K562 (cell line): ENCODE results near the gene KDM2A. TPM values are rescaled to one million over a fixed set of nuclear protein-coding genes. Genes with fewer than 3 reads are reported as not detected.
A peak's percentile ranks its signal among the peaks of the same experiment; 100 is the strongest.

Source experiments
- BRCA1 ChIP-seq, 2 experiments: fragments of 450-650 bp in 1 of 2; sonication (generic) in 1 of 2; formaldehyde crosslinking in 1 of 2; IDR thresholded peaks; 2 replicates each; pipeline versions ENCODE4 v1.5.0 to v1.6.1; 2017 to 2020; ENCODE audit warnings: mild to moderate bottlenecking in 1 of 2, missing genetic modification reagents in 1 of 2
- ELF2 ChIP-seq: fragments of 250-450 bp; sonication (Bioruptor Pico); IDR thresholded peaks from 2 replicates; pipeline ENCODE4 v1.5.0; 2021; ENCODE audit warnings: mild to moderate bottlenecking
- ETV1 ChIP-seq: fragments of 450-650 bp; conservative IDR thresholded peaks from 2 replicates; pipeline ENCODE4 v1.6.1; 2016; ENCODE audit warnings: missing genetic modification characterization, control low read depth, low read depth, missing compliant biosample characterization
- JUNB ChIP-seq: fragments of 450-650 bp; formaldehyde crosslinking; conservative IDR thresholded peaks from 2 replicates; pipeline ENCODE4 v1.4.0; 2020; ENCODE audit warnings: mild to moderate bottlenecking
- POLR2A ChIP-seq: fragments of 450-650 bp; conservative IDR thresholded peaks from 2 replicates; pipeline ENCODE4 v1.6.1; 2016
- RAD21 ChIP-seq, 2 experiments: fragments of 250-450 bp in 1 of 2; fragments of 450-650 bp in 1 of 2; sonication (Bioruptor Pico) in 1 of 2; formaldehyde crosslinking in 1 of 2; IDR thresholded peaks in 1 of 2; conservative IDR thresholded peaks in 1 of 2; 2 replicates each; pipeline versions ENCODE4 v1.4.0 to v1.8.0; 2020 to 2022; ENCODE audit warnings: mild to moderate bottlenecking in 2 of 2, moderate library complexity in 1 of 2
- SMARCB1 ChIP-seq: IDR thresholded peaks from 2 replicates; pipeline ENCODE4 v1.6.1; 2011; ENCODE audit warnings: improper control_type of control experiment, low read depth; ENCODE audit not compliant: insufficient read length
- TAF15 ChIP-seq: fragments of 200-400 bp; formaldehyde crosslinking; IDR thresholded peaks from 2 replicates; pipeline ENCODE4 v1.6.1; 2017; ENCODE audit warnings: mild to moderate bottlenecking, low read depth, low read length, moderate library complexity
- ZNF253 ChIP-seq: fragments of 250-450 bp; sonication (Bioruptor Pico); conservative IDR thresholded peaks from 2 replicates; pipeline ENCODE4 v1.6.1; 2021; ENCODE audit warnings: mild to moderate bottlenecking
- polyA plus RNA-seq, 8 experiments: library from polyadenylated mRNA; depleted of rRNA in 4 of 8; stranded (reverse) in 5 of 8; unstranded in 3 of 8; fragments of >200 nt; fragmentation: Nextera tagmentation in 2 of 8; fragmentation: Illumina TruSeq in 1 of 8; extraction: Ambion mirVana in 2 of 8; extraction: Trizol in 1 of 8; gene quantifications; 2 replicates each; pipeline versions ENCODE4 v1.2.1 to v1.2.3, GENCODE V29; 2011 to 2014; ENCODE audit warnings: inconsistent platforms in 1 of 8, missing spikeins in 1 of 8
- total RNA-seq, 7 experiments: library from RNA; depleted of rRNA in 6 of 7; stranded (reverse); fragments of >200 nt in 6 of 7; fragmentation: Illumina TruSeq in 2 of 7; extraction: Trizol in 2 of 7; gene quantifications; 2 replicates each; pipeline versions ENCODE4 v1.2.1 to v1.2.3, GENCODE V29; 2011 to 2021; ENCODE audit warnings: low replicate concordance in 1 of 7
- TF ChIP-seq, protein P1 (sequence below): fragments of 250-450 bp; sonication (Bioruptor Pico); IDR thresholded peaks from 2 replicates; pipeline ENCODE4 v1.8.0; 2021; ENCODE audit warnings: mild to moderate bottlenecking, moderate library complexity

The KDM2A gene
- total and polyA plus RNA-seq, 9 of the 15 experiments (the other 6 are each of a cell fraction or from before 2014, with no cell fraction given): 5.0 to 39.3 (median 21.3) TPM

GRCh38 chr11:67302571-67303131, 183.6 kb downstream of the KDM2A start (continued):
- TF ChIP-seq ZNF253 (no peak), ELF2 (CRISPR knock-in tag) (no peak), POLR2A (peak; percentile 45), BRCA1 (IDR thresholded peaks at IDR 0.05) (no peak), BRCA1 (CRISPR knock-in tag; IDR thresholded peaks at IDR 0.05) (no peak), JUNB (CRISPR knock-in tag) (no peak), SMARCB1 (no peak), RAD21 (CRISPR knock-in tag; conservative IDR thresholded peaks at IDR 0.05 in 1 of 2, IDR thresholded peaks at IDR 0.05 in 1 of 2) (no peak), ETV1 (tag) (no peak), TAF15 (no peak)
- TF ChIP-seq, protein P1, sequence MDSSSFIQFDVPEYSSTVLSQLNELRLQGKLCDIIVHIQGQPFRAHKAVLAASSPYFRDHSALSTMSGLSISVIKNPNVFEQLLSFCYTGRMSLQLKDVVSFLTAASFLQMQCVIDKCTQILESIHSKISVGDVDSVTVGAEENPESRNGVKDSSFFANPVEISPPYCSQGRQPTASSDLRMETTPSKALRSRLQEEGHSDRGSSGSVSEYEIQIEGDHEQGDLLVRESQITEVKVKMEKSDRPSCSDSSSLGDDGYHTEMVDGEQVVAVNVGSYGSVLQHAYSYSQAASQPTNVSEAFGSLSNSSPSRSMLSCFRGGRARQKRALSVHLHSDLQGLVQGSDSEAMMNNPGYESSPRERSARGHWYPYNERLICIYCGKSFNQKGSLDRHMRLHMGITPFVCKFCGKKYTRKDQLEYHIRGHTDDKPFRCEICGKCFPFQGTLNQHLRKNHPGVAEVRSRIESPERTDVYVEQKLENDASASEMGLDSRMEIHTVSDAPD (CRISPR knock-in tag): no peak
